GM19099 (cell line): ENCODE results near the gene RAB25.
A peak's percentile ranks its signal among the peaks of the same experiment; 100 is the strongest.

ENCODE experiments used
- POLR2A ChIP-seq: IDR thresholded peaks from 3 replicates; pipeline ENCODE4 v1.6.1; 2011; ENCODE audit warnings: low read depth; ENCODE audit not compliant: insufficient read length; ENCODE audit errors: extremely low read depth

RAB25 gene

GRCh38 chr1:156051011-156051725, 9.8 kb upstream of the RAB25 start:
- TF ChIP-seq POLR2A, result no peak

- peak; percentile 6 for TF ChIP-seq POLR2A
Observed at GRCh38 chr1:156052862-156053767, 7.8 kb upstream of the RAB25 start.

DNA sequence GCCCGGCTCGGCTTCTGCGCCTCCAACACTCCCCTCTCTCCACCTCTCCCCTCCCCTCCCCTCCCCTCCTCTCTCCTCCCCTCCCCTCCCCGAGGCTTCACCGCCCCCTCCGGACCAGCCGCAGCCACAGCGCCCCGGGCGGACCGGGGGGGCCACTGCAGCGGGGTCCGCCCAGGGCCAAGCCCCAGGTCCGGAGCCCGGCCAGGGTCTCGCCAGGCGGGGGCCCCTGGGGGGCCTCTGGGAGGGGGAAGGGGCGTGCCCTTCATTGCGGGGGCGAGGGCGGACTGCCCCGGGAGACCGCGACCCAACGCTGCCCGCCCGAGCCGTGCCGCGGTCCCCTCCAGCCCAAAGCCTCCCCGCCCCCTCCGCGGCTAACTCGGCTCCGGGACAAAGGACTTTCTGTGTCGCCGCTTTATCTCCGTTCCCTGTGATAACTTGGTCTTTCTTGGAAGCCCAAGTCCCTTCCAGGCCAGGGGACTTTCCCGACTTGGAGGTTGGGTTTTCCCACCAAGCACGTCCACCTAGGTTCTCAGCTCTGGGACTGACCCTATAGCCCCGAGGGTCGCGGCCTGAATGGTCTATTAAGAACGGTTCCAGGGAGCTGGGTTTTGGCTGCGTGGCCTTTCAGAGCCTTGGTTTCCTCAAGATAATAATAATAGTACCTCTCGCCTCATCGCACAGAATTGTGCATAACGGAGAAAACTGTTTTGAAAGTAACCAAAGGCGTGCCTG, 7.0 kb upstream of the RAB25 start, which contains the start of gene UBQLN4:
TSS of gene UBQLN4 (minus strand) at position 31 of the 732 bp plus-strand sequence. CDS start 97 bp downstream, outside the sequence.
- peak; percentile 5 for TF ChIP-seq POLR2A

DNA sequence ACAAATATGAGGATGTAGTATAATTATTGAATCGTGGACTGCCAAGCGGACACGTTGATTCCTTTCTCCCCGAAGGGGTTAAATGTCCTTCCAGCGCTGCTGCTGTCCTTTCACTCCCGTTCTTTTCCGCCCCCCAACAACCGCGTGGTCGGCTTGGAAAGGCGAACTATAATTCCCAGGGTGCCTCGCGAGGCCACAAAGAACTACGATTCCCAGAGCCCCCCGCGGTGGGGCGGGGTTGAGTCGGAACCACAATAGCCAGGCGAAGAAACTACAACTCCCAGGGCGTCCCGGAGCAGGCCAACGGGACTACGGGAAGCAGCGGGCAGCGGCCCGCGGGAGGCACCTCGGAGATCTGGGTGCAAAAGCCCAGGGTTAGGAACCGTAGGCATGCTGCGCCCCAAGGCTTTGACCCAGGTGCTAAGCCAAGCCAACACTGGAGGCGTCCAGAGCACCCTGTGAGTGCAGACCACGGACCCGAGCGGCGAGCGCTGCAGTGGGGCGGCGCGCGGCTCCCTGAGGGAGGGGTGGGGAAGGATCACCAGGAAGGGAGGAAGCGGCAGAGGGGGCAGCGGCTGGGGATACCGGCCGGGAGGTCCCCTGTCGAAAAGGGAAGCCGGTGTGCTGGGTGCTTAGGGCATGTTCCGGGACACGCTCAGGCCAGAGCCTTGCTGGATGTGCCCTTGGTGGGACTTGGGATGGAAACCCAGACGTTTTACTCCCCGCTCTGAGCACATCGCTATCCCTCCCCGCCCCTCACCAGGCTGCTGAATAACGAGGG, 6.3 kb upstream of the RAB25 start, which contains the start of gene LAMTOR2:
TSS of gene LAMTOR2 (plus strand) at position 283 of the 781 bp plus-strand sequence. CDS start at position 391, 108 bp downstream.
- TF ChIP-seq POLR2A, result peak; percentile 80

- no peak for TF ChIP-seq POLR2A
Observed at GRCh38 chr1:156055281-156056048, 5.5 kb upstream of the RAB25 start.

GRCh38 chr1:156056326-156056849, 4.6 kb upstream of the RAB25 start:
- no peak for TF ChIP-seq POLR2A

DNA sequence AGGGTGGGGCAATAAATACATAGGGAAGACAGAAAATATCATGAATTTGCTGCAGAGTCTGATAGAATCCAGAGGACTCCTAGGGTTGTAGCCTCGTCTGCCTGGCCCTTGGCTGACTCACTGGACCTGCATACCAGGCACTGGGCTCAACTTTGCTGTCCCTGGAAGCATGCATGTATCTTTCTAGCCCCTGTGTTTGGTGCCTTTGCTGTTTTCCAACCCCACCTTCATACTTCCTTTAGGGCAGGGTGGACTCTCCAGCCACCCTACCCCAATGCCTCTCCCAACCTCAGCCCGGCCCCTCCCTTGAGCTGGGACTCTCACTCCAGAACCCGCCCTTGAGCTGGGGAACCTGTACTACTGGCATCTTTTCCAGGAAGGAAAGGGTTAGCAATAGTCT, 1.2 kb downstream of the RAB25 start:
- no peak for TF ChIP-seq POLR2A

GRCh38 chr1:156063997-156064285, 3.0 kb downstream of the RAB25 start:
- no peak for TF ChIP-seq POLR2A

GRCh38 chr1:156064615-156065014, 3.7 kb downstream of the RAB25 start:
- no peak for TF ChIP-seq POLR2A

DNA sequence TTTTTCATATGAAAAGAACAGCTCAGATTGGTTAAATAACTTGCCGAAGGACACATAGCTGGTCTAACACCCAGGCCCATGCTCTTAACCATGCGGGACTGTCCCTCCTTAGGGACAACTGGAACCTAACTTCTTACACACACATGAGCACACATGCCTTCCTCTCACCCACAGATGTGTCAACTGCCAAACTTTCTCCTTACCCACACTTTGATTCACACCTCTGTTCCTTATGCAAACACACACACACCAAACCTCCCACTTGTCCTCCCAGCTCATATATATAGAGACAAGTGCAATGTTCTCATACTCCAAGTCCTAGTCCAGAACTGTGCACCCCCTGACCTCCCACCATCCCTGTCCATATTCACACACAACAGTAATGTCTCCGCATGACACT, 4.3 kb downstream of the RAB25 start:
- no peak for TF ChIP-seq POLR2A

DNA sequence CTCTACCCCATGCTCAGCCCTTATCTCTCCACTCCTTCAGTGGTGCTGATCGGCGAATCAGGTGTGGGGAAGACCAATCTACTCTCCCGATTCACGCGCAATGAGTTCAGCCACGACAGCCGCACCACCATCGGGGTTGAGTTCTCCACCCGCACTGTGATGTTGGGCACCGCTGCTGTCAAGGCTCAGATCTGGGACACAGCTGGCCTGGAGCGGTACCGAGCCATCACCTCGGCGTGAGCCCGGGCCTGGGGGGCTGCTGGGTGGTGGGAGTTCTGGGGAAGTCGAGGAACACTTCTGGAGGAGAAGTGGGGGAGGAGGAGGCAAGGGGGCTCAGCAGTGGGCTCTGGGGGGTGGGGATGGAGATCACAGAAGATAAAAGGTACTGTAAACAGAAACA, 4.9 kb downstream of the RAB25 start:
- TF ChIP-seq POLR2A, result no peak

GRCh38 chr1:156067262-156067661, 6.3 kb downstream of the RAB25 start:
- no peak for TF ChIP-seq POLR2A
